ENCODE measurements around the gene ABTB2. TPM values are rescaled to one million over a fixed set of nuclear protein-coding genes. Genes with fewer than 3 reads are reported as not detected.
"Not testable (repeated sequence)": the region's sequence is repeated elsewhere in the genome, so short reads cannot be mapped to it uniquely, and the experiment has no call there.

ABTB2 gene
- total RNA-seq, 1 donor from 2014 or later, result 3.5 TPM

GRCh38 chr11:34199525-34199924 is 158.3 kb downstream of the ABTB2 start:
- no peak for DNase-seq (ENCODE audit: extremely low read depth, low read depth, low spot score)

DNA sequence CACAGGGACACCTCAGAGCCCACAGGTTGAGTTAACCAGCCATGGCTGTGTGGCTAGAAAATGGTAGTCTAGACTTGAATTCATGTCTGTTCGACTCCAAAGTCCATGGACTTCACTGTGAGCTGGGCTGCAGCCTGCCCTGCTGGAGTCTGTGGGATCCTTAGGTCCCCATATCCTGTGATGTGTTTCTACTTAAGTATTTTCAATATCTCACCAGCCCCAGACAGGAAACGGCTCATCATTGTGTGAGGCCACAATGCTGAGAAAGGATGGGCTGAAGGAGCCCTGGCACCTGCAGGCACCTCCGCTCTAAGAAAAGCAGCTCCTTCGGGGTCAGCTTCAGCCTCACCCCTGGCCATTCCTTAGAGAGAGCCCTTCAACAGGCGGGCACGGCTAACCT is 159.3 kb downstream of the ABTB2 start:
- no peak for DNase-seq (ENCODE audit: extremely low read depth, low read depth, low spot score)

DNA sequence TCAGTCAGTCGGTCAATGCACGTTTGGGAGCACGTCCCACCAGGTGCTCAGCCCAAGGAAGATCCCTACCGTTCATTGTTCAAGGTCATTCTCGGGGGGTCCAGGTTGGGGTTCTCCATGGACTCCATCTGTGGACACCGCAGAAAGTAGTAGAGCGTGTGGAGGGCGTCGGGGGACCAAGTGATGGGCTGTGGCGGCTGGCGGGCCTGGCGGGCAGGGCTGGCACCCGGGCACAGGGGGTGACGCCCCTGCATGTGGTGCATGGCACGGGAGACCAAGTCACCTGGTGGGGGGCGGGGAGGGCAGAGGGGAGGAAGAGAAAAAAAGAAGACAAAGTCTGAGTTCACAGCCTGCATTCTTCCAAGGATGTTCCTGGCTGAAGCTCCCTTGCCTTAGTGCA is 160.6 kb downstream of the ABTB2 start:
- DNase-seq (ENCODE audit: extremely low read depth, low read depth, low spot score), result no peak

GRCh38 chr11:34194576-34195335 is 163.1 kb downstream of the ABTB2 start:
- DNase-seq (ENCODE audit: extremely low read depth, low read depth, low spot score), result no peak

DNA sequence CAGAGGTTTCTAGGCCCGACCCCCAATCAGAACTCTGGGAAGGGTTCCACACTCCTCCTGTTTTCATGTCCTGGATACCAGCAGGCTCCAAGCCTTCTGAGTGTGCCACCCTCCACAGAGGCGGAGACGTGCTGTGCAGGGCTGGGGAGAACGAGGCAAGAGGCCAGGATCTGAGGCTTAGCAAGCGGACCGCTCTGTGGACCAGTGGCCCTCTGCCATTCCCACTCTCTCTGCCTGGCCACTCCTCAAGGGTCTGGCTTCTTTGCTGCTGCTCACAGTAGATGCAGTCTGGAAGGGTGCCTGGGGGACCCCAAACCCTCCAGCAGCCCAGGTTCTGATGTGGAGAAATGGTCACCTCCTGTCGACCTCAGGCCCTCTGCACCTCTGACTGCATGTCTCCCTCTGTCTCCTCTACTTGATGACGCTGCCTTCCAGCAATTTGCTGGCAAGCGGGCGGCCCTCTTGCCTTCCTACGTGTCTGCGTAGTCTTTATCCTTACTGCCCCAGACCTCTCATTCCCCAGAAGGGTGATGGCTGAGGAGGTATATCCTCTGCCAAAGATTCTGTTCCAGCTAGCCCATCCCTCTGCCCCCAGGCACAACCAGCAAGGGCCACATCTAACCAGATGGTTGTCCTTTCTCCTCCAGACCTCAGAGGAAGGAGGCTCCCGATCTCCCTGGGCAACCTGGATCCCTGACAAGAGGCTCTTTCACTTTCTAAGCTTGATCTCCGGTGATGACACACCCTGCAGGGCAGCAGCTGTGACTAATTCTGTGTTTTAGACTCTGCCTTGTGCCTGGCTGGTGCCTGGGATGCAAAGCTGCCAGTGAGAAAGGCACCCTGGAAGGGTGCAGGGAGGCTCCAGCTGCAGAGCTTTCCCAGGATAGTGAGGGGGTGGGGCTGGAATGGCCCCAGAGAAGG is 165.1 kb downstream of the ABTB2 start:
- no peak for DNase-seq (ENCODE audit: extremely low read depth, low read depth, low spot score)

GRCh38 chr11:34191578-34191977 is 166.2 kb downstream of the ABTB2 start:
- DNase-seq (ENCODE audit: extremely low read depth, low read depth, low spot score), result no peak

- no peak for DNase-seq (ENCODE audit: extremely low read depth, low read depth, low spot score)
Observed at GRCh38 chr11:34190192-34191139, 167.3 kb downstream of the ABTB2 start.

- no peak for DNase-seq (ENCODE audit: extremely low read depth, low read depth, low spot score)
Observed at GRCh38 chr11:34189191-34189590, 168.6 kb downstream of the ABTB2 start.

GRCh38 chr11:34188181-34188580 is 169.6 kb downstream of the ABTB2 start:
- no peak for DNase-seq (ENCODE audit: extremely low read depth, low read depth, low spot score)

DNA sequence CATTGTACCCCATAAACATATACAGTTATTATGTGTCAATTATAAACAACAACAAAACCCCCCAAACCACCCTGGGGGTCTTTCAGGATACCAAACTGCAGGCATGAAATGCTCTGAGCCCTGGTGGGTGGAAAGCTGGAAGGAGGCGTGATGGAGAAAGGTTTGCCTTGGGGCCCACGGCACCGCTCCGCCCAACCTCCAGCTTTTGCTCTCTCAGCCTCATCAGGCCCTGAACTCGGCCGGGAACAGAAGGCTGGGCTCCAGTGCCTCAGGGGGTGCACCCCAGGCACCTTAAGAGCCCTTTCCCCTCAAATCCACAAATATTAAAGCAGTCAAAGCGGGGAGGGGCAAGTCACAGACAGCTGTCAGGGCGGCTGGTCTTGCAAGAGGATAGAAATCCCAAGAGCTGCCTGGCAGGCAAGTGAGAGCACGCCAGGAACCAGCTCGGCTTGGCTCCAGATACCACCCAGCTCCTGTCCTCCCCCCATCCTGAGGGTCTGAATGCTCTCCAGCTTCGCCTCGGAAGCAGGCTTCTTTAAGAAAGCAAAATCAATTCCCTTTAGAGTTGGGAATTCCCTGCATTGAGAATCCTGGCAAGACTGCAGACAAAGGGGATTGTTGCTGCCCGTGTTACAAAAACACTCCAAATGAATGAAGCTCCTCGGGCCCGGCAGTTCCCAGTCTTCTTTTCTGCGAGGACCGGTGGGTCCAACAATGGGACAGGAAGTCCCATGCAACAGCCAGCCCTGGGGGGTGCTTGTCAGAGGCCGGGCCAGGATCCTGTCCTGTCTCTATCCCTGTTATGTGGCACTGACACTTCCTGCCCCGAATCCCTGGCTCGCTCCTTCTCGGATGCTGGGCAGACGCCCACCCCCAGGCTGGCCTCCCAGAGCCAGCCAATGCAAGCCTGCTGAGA is 171.6 kb downstream of the ABTB2 start:
- DNase-seq (ENCODE audit: extremely low read depth, low read depth, low spot score), result no peak

- DNase-seq (ENCODE audit: extremely low read depth, low read depth, low spot score), result no peak
Observed at GRCh38 chr11:34184505-34185015, 173.2 kb downstream of the ABTB2 start.

DNA sequence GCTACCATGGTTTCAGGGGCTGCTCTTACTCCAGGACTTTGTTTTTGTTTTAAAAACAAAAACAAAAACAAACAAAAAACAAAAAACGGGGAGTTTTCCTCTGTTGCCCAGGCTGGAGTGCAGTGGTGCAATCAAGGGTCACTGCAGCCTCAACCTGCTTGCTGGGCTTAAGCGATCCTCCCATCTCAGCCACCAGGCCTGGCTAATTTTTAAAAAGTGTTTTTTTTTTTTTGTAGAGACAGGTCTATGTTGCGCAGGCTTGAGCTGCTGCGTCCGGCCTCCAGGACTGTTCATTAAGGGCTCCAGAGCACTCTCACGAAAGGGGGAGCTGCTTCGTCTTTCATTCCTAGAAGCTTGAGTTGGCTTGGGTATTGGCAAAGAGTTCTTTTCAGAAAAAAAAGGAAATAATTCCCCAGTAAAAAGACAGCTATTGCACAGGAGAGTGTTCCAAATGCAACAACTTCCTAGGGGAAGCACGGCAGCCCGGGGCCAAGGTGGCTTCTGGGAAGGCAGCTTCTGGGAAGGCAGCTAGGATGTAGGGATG is 173.9 kb downstream of the ABTB2 start:
- DNase-seq (ENCODE audit: extremely low read depth, low read depth, low spot score), result no peak

- no peak for DNase-seq (ENCODE audit: extremely low read depth, low read depth, low spot score)
Observed at GRCh38 chr11:34182921-34183685, 174.7 kb downstream of the ABTB2 start.

DNA sequence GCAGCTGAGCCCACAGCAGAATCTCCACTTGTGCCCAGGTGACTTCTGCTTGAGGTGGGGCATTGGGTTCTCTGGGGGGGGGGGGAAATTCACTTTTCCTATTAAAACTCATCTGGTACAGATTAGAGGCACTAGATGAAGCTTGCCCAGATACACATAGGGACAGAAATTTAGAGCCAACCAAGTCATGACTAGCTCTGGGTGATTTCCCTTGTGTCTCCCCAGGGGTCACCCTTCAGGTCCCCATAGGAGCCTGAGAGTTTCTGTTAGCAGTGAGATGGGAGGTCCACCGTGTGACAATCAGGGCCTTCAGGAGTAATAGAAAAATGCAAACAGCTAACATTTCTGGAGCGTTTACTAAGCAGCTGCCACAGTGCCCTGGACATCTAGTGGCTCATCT is 175.4 kb downstream of the ABTB2 start:
- no peak for DNase-seq (ENCODE audit: extremely low read depth, low read depth, low spot score)

DNA sequence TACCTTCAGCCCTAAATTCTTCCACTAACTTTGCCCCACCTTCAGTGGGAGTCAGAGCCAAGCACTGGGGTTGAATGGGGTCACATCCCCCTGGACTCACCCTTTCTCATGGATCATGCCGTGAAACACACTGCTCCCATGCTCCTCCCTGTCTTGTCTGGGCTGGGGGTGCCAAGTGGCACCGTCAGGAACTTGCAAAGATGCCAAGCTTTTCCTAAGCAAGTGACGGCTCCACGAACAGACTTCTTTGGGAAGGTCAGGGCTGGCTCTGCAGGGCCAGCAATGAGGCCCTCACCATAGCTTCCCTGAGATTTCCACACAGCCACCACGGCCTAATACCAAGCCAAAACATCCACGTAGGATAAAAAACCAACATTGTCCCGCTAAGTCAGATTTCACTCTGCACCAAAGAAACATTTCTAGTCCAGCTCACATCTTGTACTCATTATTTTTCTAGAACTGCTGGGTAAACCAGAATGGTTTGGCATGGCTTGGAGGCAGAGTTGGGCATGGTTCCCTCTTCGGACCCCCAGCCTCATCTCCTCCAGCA is 175.9 kb downstream of the ABTB2 start:
- no peak for DNase-seq (ENCODE audit: extremely low read depth, low read depth, low spot score)

DNA sequence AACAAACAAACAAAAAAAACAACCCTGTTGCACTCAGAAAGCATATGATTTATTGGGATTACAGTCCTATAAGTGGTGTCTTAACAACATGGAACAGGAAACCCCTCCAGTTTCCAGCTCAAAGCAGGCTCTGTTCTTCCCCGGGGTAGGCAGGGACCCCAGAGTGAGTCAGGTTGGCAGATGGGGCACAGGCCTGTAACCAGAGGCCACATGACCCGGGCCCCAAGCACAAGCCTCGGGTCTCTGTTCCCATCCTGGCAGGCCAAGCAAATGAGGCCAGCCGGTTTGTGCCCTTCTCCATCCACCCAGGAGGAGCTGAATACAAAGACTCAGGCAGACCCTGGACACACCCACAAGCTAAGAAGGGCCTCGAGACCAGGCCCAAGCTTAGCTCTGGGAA is 176.6 kb downstream of the ABTB2 start:
- no peak for DNase-seq (ENCODE audit: extremely low read depth, low read depth, low spot score)

- DNase-seq (ENCODE audit: extremely low read depth, low read depth, low spot score), result not testable (repeated sequence)
Observed at GRCh38 chr11:34180814-34181165, 177.0 kb downstream of the ABTB2 start.
